Stimulated activated CD8-positive, alpha-beta memory T cell treated with anti-CD3 and anti-CD28 coated beads, Interleukin-12 subunit alpha, Interleukin-12 subunit beta, amount 100 ng/mL, for 4 hours (primary cell): ENCODE measurements around the gene SHROOM4.

Experiments
- DNase-seq: peaks from one replicate; pipeline ENCODE4 v3.0.0-alpha.2; 2020; ENCODE audit warnings: low read depth

The SHROOM4 gene

GRCh38 chrX:50780144-50780543 is 33.9 kb downstream of the SHROOM4 start:
- DNase-seq, result no peak

GRCh38 chrX:50779694-50780093 is 34.3 kb downstream of the SHROOM4 start:
- DNase-seq, result no peak

GRCh38 chrX:50778272-50778671 is 35.7 kb downstream of the SHROOM4 start:
- DNase-seq, result no peak

GRCh38 chrX:50776248-50776647 is 37.7 kb downstream of the SHROOM4 start:
- no peak for DNase-seq

- no peak for DNase-seq
These were observed 42.6 kb downstream of the SHROOM4 start for GRCh38 chrX:50771382-50771781.

- DNase-seq, result no peak
These were observed 43.3 kb downstream of the SHROOM4 start for GRCh38 chrX:50770702-50771101.

- DNase-seq, result no peak
These were observed 44.5 kb downstream of the SHROOM4 start for GRCh38 chrX:50769389-50770063.

- DNase-seq, result no peak
These were observed 45.2 kb downstream of the SHROOM4 start for GRCh38 chrX:50768801-50769200.

GRCh38 chrX:50765986-50766385 is 48.0 kb downstream of the SHROOM4 start:
- DNase-seq, result no peak

- DNase-seq, result no peak
These were observed 51.4 kb downstream of the SHROOM4 start for GRCh38 chrX:50762578-50762977.

GRCh38 chrX:50756276-50756675 is 57.7 kb downstream of the SHROOM4 start:
- no peak for DNase-seq

GRCh38 chrX:50751091-50751490 is 62.9 kb downstream of the SHROOM4 start:
- no peak for DNase-seq

- DNase-seq, result no peak
These were observed 66.5 kb downstream of the SHROOM4 start for GRCh38 chrX:50747471-50747900.

GRCh38 chrX:50736656-50737055 is 77.3 kb downstream of the SHROOM4 start:
- no peak for DNase-seq

- no peak for DNase-seq
These were observed 87.7 kb downstream of the SHROOM4 start for GRCh38 chrX:50726296-50726695.

- no peak for DNase-seq
These were observed 88.7 kb downstream of the SHROOM4 start for GRCh38 chrX:50725310-50725709.

GRCh38 chrX:50723006-50723405 is 91.0 kb downstream of the SHROOM4 start:
- no peak for DNase-seq

GRCh38 chrX:50721764-50722521 is 92.1 kb downstream of the SHROOM4 start:
- DNase-seq, result no peak

- DNase-seq, result no peak
These were observed 94.4 kb downstream of the SHROOM4 start for GRCh38 chrX:50719614-50720013.

- DNase-seq, result no peak
These were observed 95.2 kb downstream of the SHROOM4 start for GRCh38 chrX:50718776-50719175.

GRCh38 chrX:50716706-50717105 is 97.3 kb downstream of the SHROOM4 start:
- DNase-seq, result no peak

GRCh38 chrX:50712777-50713176 is 101.2 kb downstream of the SHROOM4 start:
- no peak for DNase-seq

GRCh38 chrX:50711907-50712306 is 102.1 kb downstream of the SHROOM4 start:
- no peak for DNase-seq
